GM10847 (cell line): ENCODE data around the gene UHRF1.
A peak's percentile ranks its signal among the peaks of the same experiment; 100 is the strongest.

Source experiments
- POLR2A ChIP-seq: IDR thresholded peaks from 2 replicates; pipeline ENCODE4 v1.6.1; 2011; ENCODE audit not compliant: insufficient read length; ENCODE audit errors: extremely low read depth

UHRF1 gene

DNA sequence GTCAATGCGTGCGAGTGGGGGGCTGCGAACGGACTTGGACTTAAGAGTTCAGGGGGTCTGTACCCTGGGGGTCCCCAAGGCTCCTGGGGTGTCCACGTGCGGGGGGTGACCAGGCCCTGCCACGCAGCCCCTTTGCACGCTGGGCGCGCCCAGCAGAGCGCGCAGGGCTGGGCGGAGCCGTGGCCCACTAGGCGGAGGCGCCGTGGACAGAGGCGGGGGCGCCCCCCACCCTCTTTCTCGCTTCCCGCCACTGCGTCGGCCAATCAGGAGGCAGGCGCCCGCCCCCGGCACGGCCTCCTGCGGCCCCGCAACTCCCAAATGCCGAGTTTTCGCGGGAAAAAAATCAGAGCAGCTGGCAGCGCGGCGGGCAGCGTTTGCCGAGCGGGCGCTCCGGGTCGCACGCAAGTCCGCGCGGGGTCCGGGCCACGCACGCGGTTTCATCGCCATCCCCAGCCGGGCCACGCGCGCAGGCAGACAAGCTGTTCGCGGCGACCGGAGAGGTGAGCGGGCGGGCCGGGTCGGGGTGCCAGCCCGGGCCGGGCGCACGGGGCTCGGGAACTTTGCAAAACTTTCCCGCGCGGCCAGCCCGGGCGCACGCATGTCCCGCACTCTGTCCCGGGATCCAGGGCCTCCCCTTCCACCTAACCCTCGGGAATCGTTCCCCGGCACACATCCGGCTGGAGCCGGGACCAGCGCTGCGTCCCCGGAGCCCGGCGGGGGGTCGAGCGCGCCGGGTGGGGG, at the start of gene UHRF1:
TSS of gene UHRF1 (plus strand) at position 346 of the 741 bp plus-strand sequence. CDS start 1,385 bp downstream, outside the sequence.
- TF ChIP-seq POLR2A, result peak; percentile 59

DNA sequence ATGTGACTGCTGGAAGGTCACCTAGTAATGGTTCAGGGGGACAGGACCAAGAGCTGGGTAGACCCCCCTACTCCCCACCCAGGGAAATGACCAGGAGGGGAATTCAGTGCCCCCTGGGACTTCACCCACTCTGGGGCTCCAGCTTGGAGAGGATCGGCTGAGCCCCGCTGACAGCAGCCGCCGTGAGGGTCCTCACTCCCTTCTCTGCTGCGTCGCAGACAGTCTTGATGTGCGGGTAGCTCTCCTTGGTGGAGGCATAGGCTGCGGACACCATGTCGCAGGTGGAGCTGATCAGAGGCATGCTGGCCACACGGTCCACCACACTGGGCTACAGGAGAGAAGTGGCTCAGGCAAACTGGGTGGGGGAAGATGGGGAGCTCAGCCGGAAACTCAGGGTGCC, 49.6 kb upstream of the UHRF1 start:
- no peak for TF ChIP-seq POLR2A

DNA sequence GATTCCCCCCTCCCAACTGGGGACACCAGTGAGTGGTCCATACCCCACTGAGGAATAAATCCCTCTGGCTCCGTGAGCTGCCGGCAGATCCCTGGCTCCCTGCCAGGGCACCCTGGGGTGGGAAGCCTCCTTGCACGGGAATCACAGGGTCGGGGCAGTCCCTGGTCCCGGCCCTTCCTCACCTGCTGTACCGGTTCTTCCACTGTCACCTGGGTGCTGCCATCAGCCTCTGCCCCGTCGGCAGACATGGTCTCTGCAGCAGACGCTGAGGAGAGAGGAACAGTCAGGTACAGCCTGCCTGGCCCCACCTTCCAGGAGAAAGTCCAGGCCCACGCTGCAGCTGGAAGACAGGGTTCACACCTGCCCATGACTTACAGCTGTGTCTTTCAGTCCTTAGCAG, 48.2 kb upstream of the UHRF1 start:
- TF ChIP-seq POLR2A, result no peak

DNA sequence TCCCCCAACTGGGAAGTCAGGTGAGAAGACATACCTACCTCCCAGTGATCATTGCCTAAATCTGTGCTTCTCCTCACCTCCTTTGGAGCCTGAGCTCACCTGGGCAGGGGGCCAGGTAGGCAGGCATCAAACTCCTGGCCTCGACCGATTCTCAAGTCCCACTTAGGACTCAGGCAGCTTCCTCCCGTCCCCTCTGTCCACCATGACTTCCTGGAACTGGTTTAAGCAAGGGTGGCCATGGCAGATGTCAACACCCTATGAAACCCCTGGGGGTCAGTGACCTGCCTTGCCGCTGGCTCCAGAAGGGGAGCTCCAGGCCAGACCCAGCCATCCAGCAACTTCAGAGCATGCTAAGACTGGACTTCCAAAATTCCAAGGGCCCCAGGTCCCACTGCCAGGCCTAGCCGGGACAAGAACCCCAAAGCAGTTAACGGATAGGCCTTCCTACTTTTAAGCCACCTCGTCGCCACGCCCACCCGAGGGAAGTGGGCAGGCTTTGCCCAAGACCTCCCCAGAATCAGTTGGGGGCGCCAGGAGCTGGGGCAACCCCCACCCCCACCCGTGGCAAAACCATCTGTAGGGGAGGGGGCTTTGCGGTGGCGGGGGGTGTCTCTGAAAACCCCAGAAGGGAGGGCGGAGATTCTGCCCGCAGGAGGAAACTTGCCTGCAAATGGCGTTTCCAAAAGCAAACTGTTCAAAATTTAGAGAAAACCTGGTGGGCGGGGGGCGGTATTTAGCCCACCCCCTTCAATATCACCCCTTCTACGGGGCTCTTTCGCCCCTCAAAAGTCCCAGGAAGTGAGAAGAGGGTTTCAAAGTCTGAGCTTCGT, 42.5 kb upstream of the UHRF1 start:
- no peak for TF ChIP-seq POLR2A

DNA sequence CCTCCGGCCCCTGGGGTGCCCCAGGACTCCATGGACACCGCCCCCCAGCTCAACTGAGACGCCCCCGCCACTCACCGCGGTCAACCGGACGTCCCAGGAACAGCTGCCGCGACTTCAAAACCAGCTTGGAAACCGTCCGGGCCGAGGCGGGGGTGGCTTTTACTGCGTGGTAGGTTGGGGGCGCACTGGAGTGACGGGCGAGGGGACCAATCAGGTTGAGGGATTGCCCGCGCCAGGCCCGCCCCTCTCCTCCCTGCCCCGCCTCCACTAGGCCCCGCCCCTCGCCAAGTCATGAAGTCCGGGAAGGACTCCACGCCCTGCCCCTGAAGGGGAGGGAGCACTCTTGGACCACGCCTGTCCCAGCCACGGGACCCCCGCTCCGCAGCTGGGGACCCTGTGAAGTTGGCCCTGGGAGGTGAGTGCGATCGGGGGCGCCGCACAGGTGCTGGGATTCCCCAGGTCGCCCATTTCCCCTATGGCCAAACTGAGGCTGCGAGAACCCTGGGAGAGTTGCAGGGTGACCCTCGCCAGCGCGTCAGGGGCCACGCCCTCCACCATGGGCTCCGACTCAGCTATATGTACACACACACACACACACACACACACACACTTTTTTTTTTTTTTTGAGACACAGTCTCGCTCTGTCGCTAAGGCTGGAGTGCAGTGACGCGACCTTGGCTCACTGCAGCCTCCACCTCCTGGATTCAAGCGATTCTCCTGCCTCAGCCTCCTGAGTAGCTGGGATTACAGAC, 41.6 kb upstream of the UHRF1 start, which contains the start of gene PLIN3:
TSS of gene PLIN3 (minus strand) at position 134 of the 752 bp plus-strand sequence. CDS start 6,273 bp downstream, outside the sequence.
- peak; percentile 29 for TF ChIP-seq POLR2A

DNA sequence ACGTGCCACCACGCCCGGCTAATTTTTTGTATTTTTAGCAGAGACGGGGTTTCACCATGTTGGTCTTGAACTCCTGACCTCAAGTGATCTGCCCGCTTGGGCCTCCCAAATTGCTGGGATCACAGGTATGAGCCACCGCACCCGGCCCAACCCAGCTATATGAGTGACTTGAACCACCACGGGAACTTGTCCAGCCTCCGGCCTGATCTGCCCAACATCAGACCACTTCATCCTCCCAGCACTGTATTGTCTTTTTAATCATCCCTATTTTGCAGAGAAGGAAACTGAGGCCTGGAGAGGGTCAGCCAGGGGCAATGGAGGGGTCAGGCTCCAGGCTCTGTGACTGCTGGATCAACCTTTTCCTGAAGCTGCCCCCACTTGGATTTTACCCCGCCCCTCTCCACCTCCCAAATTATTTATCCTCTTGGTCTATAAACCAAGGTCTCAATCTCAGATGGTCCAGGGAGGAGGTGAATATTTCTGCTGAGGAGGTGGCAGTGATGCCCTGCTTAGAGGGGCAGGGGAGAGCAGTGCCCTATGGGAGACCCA, 40.9 kb upstream of the UHRF1 start:
- TF ChIP-seq POLR2A, result no peak

DNA sequence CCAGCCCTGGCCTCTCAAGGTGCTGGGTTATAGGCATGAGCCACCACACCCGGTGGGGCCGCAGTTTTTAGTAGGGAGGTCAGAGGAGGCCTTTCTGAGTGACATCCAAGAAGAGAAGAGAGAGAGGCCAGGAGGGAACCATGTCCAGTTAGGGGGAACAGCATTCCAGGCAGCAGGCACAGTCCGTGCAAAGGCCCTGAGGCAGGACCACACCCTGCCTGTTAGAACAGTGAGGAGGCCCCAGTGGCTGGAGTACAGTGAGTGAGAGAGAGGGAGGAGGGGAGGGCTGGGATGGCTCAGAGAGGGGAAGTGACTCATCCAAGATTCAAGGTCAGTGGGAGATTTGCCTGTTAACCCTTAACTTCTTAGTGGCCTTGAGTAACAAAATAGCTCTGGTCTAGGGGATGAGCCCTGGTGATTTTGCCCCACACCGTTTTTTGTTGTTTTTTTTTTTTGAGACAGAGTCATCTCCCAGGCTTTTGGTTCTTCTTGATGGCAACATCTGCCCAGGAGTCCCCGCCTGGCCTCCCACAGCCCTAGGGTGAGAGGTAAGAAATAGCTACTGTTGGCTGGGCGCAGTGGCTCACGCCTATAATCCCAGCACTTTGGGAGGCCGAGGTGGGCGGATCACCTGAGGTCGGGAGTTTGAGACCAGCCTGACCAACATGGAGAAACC, 39.1 kb upstream of the UHRF1 start:
- no peak for TF ChIP-seq POLR2A

DNA sequence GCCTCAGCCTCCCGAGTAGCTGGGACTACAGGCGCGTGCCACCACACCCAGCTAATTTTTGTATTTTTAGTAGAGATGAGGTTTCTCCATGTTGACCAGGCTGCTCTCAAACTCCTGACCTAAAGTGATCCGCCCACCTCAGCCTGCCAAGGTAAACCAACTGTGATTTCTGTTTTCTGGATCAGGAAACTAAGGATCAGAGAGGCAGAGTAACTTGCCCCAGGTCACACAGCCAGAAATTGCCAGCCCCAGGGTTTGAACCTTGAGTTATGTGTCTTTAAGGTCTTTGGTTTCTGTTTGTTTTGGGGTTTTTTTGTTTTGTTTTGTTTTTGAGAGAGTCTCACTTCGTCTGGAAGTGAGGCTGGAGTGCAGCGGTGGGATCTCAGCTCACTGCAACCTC, 37.6 kb upstream of the UHRF1 start:
- no peak for TF ChIP-seq POLR2A

DNA sequence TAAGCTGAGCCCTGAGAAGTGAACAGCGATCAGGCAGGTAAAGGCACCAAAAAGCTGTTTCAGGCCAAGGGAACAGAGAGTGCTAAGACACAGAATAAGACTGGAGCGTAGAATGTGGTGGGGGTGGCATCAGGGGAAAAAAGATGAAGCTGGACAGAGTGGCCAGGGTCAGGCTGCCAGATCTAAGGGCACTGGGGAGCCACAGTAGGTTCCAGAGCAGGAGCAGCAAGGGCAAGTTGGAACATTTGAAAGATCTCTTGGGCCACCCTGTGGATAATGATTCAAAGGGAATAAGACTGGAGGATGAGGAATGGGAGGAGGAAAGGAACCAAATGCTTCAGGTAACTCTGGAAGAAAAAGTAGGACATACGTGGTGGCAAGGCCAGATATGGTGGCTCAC, 35.4 kb upstream of the UHRF1 start:
- no peak for TF ChIP-seq POLR2A

DNA sequence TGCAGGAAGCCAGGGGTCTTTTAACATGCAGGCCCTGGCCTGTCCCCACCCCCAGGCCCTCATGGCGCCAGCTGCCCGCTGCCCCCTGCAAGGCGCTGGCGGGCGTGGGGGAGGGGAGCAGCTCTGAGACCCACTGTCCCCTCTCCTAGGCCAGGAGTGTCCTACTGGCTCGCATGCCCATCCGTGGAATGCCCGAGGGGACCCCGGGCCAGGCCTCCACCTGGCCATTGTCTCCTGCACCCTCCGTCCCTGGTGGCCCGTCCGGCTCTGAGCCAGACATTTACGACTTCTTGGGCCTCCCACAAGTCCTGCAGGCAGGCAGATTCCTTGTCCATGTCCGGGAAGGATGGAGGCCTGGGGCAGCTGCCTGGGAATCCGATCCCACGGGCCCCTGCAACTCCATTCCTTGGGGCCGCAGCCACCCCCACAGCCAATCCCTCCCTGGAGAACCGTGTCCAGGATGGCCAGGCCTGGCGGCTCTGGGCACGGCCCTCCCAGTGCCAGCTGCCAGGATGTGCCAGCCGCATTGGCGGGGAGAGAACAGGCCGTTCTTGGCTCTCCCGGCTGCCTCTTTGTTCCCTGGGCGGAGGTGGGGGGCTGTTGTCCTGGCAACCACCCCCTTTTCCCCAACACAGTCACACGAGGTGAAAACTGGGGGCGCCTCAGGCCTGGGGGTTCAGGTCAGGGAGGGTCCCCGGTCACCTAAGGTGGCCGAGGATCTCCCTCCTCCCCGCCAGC, 31.4 kb upstream of the UHRF1 start:
- TF ChIP-seq POLR2A, result no peak

DNA sequence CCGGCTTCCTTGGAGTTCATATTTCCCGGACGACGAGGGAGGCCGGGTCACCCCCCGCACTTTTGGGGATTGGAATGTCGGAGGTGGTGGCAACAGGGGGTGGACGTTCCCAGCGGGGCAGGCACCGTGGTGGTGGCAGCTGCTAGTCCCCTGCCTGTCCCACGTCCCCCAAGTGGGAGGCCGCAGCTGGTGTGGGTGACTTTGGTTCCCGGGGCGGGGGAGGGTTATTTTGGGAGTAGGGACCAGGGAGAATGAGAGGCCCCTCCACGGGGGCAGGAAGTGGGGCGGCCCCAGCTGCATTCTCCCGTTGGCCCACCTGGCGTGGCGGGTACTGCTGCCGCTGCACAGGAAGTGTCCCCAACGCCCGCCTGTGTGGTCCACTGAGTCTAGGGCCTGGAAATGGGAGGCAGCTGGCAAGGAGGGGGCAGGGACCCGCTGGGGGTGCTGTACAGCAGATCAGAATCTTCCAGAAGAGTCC, 30.8 kb upstream of the UHRF1 start:
- no peak for TF ChIP-seq POLR2A

DNA sequence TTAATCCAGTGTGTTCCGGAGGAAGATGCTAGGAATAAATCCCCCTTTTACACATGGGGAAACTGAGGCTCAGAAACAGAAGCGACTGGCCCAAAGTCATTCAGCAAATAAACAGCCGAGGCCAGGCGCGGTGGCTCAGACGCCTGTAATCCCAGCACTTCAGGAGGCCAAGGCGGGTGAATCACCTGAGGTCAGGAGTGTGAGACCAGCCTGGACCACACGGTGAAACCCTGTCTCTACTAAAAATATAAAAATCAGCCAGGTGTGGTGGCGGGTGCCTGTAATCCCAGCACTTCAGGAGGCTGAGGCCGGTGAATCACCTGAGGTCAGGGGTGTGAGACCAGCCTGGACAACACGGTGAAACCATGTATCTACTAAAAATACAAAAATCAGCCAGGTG, 30.3 kb upstream of the UHRF1 start:
- no peak for TF ChIP-seq POLR2A

DNA sequence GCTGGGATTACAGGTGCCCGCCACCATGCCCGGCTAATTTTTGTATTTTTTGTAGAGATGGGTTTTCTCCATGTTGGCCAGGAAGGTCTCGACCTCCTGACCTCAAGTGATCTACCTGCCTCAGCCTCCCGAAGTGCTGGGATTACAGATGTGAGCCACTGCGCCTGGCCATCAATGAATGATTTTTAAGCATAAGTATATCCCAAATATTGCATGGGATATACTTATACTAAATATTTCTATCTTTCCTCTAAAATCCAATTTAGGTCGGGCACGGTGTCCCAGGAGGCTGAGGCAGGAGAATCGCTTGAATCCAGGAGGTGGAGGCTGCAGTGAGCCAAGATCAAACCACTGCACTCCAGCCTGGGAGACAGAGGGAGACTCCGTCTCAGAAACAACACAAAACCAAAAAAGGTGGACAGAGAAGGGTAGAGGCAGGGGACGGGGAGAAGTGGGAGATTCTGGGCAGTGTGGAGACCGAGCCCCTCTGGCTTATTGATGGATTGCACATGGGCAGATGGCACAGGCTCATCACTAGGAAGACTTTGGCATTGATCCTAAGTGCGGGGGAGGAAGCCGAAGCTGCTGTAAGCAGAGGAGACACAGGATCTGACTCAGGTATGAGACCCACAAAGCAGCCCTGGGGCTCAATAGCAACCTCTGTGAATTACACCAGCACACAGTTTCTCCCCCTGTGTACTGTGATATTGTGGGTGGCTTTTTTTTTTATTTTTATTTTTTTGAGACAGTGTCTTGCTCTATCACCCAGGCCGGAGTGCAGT, 20.1 kb upstream of the UHRF1 start:
- TF ChIP-seq POLR2A, result no peak
